GM23338 (cell line): ENCODE measurements around the gene MPP1.

Experiments
- CTCF ChIP-seq, 2 experiments: fragments of 200-600 bp in 1 of 2; sonication (generic) in 1 of 2; conservative IDR thresholded peaks; 2 replicates each; pipeline versions ENCODE4 v1.5.1 to v1.6.1; 2016 to 2017; ENCODE audit warnings: antibody characterized with exemption in 2 of 2, low read depth in 2 of 2, mild to moderate bottlenecking in 2 of 2, moderate library complexity in 1 of 2
- EZH2 ChIP-seq: fragments of 200-600 bp; sonication (generic); IDR thresholded peaks from one replicate; pipeline ENCODE4 v1.8.0; 2017; ENCODE audit warnings: antibody characterized with exemption, mild to moderate bottlenecking, low read depth; ENCODE audit not compliant: unreplicated experiment
- POLR2AphosphoS5 ChIP-seq: IDR thresholded peaks from 2 replicates; pipeline ENCODE4 v1.6.1; 2016; ENCODE audit warnings: antibody characterized with exemption, low read depth

GRCh38 chrX:154802947-154803346, 2.3 kb downstream of the MPP1 start:
- TF ChIP-seq CTCF (conservative IDR thresholded peaks at IDR 0.05; ENCODE audit: low read depth in 2 of 2) = no peak
- no peak for TF ChIP-seq EZH2
- TF ChIP-seq POLR2AphosphoS5 = no peak
